GM18499 (cell line): ENCODE results near the gene SEC14L6.
"Not testable (repeated sequence)": the region's sequence is repeated elsewhere in the genome, so short reads cannot be mapped to it uniquely, and the experiment has no call there.

Experiments used
- ATAC-seq: cut with Tn5 transposase; IDR thresholded peaks from one replicate; pipeline ENCODE4 v1.9.1; 2021; ENCODE audit warnings: moderate number of reproducible peaks; ENCODE audit not compliant: insufficient read depth, unreplicated experiment

SEC14L6 gene

DNA sequence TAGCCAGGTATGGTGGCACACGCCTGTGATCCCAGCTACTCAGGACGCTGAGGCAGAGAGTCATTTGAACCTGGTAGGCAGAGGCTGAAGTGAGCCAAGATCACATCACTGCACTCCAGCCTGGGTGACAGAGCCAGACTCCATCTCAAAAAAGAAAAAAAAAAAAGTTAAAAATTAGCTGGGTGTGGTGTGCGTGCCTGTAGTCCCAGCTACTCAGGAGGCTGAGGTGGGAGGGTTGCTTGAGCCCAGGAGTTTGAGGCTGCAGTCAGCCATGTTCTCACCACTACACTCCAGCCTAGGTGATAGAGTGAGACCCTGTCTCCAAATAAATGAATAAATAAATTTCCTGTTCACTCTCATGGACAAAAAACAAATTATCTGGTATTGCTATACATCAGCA lies 5.0 kb downstream of the SEC14L6 start:
- not testable (repeated sequence) for ATAC-seq

DNA sequence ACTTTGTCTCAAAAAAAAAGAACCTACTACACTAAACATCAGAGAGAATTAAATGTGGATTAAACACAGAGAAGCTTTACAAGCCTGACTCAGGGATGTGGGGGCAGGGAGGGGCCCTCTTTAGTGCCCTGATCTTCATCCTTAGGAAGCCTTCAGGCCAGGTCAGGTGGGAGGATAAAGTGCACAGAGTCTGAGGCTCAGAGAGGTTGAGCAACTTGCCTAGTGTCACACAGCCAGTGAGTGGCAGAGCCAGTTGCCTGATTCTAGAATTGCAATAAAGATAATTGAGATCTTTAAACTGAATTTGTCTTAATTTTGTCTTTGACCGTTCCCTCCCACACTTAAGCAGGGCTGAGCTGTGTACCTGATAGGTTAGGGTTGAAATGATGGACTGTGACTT lies 7.2 kb downstream of the SEC14L6 start:
- ATAC-seq = no peak

GRCh38 chr22:30538280-30538679 lies 8.3 kb downstream of the SEC14L6 start:
- no peak for ATAC-seq

DNA sequence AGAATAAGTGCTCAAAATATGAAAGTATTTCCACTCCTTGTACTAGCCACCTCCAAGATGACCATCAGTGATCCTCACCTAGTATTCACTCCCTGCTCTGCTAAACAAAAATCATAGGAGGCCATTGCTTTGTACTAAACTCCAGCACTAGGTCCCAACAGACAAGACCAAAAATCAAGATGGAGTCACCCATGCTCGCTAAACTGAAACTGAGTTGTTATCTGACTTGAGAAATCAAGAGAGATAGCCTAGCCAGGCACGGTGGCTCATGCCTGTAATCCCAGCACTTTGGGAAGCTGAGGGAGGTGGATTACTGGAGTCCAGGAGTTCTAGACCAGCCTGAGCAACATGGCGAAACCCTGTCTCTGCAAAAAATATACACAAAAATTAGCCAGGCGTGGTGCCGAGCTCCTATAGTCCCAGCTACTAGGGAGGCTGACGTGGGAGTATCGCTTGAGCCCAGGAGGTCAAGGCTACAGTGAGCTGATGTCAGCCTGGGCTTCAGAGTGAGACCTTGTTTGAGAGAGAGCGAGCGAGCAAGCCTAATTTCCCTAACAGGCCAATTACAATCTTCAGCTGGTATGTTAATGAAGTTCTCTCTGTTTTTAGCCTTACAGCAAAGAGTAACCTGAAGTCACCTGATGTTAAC lies 9.3 kb downstream of the SEC14L6 start:
- ATAC-seq = no peak

DNA sequence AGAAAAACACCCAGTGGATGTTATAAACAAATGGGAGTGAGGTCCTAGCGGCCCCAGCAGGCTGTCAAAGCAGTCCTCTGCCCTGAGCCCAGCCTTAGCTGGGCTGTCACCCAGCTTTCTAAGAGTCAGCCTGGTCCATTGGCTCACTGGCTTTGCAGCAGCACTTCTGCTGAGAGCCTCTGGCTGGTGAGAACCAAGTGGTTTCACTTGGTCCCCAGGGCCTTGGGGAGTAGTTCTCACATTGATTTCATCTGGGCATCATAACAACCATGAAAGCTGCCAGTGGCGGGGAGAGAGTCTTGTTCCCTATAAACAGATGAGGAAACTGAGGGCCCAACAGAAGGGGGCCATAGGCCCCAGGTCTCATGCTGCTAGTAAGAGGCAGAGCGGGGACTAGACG lies 11.4 kb downstream of the SEC14L6 start:
- ATAC-seq = no peak

DNA sequence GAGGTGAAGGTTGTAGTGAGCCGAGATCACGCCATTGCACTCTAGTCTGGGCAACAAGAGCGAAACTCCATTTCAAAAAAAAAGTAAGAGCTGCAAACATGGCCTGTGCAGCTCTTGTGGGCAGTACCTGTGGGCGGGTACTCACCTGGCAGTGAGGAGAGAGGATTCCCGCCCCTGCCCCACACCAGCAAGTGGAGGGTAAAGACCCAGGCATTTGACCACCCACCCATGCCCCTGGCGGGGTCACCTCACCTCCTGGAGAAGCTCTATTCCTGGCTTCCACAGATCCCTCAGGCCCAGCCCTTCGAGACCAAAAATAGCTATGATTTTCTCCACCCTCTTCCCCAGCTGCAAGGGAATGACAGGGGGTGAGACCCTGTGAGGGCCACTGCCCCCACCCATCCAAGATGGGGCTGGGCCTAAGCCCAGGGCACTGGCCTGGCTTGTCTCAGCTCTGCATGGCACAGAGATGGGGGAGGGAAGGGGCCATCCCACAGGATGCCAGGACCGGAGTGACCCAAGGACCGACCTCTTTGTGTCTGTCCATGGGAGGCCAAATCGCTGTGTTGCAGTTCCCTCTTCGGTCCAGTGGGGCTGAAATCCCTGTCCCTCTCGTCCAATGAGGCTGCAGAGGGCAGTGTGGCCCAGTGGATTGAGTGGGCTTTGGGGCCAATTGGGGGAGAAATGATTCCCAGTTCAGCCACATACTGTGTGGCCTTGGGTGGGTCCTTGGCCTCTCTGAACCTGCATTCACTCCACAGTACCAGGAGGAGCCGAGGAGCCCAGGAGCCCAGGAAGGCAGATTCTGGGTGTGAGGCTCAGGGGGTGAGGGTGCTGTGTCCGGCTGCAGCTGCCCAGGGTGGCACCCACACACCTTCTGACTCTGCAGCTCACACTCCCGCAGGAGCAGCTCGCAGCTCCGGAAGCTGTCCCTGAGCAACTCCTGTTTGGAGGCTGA lies 14.6 kb downstream of the SEC14L6 start:
- ATAC-seq = no peak

- no peak for ATAC-seq
Observed at GRCh38 chr22:30526656-30527055, 19.9 kb downstream of the SEC14L6 start.

- ATAC-seq = no peak
Observed at GRCh38 chr22:30523646-30524489, 22.7 kb downstream of the SEC14L6 start.

DNA sequence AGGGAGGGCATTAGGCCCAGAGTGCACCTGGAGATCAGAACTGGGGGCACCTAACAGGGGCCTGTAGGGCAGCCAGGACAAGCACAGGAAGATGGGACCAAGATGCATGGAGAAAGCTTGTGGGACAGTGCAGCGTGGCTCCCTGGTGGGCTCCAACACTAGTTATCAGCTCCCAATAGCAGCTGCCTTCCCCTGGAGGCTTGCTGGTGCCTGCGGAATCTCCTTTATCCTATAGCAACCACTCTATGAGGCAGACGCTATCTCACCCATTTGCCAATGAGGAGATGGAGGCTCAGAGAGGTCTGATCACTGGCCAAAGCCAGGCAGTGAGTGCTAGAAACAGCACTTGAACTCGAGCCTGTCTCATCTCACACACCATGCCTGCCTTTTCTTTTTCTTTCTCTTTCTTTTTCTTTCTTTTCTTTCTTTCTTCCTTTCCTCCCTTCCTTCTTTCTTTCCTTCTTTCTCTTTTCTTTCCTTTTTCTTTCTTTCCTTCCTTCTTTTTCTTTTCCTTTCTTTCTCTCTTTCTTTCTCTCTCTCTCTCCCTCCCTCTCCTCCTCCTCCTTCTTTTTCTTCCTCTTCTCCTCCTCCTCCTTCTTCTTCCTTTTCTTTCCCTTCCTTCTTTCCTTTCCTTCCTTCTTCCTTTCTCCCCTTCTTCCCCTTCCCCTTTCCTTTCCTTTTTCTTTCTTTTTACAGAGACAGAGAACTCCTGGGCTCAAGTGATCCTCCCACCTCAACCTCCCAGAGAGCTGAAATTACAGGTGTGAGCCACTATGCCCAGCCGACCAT lies 25.0 kb downstream of the SEC14L6 start:
- ATAC-seq = no peak

GRCh38 chr22:30519842-30520425 lies 26.6 kb downstream of the SEC14L6 start:
- ATAC-seq = no peak

DNA sequence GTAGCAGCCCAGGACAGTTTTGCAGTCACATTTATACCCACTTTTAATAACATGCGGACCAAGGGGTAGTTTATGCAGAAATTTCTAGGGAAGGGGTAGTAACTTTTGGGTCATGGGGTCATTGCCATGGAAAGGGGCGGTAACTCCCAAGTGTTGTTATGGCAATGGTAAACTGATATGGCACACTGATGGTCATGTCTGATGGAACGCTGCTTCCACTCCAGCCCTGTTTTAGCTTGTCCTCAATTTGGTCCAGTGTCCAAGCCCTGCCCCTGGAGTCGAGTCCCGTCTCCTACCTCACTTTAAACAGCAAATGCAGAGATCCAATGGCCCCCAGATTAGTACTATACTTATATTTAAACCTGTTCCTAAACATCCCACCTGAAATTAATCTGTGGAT lies 29.8 kb downstream of the SEC14L6 start:
- no peak for ATAC-seq

DNA sequence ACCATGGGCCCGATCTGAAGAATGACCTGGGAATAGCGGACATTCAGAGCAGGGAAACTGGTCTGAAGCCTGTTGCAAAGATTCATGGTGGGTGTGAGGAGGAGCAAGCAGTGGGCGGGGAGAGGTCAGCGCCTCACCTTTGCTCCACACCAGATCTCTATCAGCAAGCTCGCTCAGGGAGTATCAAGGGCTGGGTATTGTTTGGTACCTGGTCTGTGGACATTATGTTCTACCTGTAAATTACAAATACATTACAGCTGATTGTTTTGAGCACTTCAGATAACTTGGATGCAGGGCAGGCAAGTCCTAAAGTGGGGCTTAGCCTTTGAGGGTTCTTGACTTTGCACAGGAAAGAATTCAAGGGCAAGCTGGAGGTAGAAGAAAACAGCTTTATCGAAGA lies 30.3 kb downstream of the SEC14L6 start:
- no peak for ATAC-seq

DNA sequence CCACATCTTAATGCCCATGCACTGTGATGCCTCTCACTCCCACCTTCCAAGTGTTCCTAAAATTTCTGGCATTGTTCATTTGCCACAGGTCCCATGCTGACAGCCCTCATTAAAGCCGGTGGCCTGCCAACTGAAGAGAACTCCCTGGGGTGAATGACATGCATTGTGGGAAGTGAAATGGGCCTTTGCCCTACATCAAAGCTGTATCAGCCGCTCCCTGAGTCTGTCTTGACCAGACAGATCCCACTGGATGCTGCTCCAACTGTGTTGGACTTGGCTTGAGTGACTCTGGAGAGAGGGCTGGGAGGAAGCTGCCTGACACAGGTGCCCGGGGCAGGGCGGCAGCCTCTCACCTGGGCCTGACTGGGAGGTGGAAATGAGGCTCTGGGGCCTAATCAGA lies 32.3 kb downstream of the SEC14L6 start:
- ATAC-seq = no peak

- no peak for ATAC-seq
Observed at GRCh38 chr22:30513462-30513861, 33.1 kb downstream of the SEC14L6 start.

DNA sequence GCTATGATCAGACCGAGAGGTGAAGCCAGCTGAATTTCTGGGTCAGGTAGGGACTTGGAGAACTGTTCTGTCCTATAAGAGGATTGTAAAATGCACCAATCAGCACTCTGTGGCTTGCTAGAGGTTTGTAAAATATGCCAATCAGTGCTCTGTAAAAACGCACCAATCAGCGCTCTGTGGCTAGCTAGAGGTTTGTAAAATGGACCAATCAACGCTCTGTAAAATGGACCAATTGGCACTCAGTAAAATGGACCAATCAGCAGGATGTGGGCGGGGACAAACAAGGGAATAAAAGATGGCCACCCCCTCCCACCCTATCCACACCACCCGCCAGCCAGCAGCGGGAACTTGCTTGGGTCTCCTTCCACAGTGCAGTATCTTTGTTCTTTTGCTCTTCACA lies 34.6 kb downstream of the SEC14L6 start:
- no peak for ATAC-seq

- no peak for ATAC-seq
Observed at GRCh38 chr22:30511109-30511508, 35.4 kb downstream of the SEC14L6 start.

GRCh38 chr22:30508216-30508615 lies 38.3 kb downstream of the SEC14L6 start:
- ATAC-seq = no peak

DNA sequence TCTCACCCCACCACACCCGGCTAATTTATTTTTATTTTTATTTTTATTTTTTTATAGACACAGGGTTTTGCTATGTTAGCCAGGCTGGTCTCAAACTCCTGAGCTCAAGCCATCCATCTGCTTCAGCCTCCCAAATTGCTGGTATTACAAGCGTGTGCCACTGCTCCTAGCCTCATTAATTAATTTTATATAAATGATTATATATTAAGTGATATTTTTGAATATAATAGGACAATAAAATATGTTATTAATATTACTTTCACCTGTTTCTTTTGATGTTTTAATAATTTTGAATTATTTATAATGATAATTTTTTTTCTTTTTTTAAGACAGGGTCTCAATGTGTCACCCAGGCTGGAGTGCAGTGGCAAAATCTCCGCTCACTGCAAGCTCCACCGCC lies 38.9 kb downstream of the SEC14L6 start:
- ATAC-seq = no peak

- no peak for ATAC-seq
Observed at GRCh38 chr22:30506507-30506968, 40.0 kb downstream of the SEC14L6 start.

DNA sequence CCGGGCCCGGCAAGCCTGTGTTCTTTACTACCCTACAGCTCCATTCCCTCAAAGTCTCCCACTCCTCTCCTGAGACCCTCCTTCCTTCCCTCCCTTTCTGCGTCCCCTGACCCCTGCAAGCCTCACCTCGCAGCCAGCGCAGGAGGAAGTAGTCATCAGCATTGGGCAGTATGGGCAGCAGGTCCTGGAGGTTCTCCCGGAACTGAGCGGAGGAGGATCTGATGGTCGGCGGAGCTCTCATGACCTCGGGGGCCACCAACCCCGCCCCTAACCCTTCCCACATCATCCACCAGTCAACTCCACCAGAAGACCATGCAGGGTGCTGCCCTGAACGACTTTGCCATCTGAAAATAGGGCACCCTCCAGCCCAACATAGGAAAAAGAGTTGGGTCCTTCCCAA lies 43.0 kb downstream of the SEC14L6 start:
- no peak for ATAC-seq
